NCI-H1930 (cell line): ENCODE data around the gene ZNF358.
A peak's percentile ranks its signal among the peaks of the same experiment; 100 is the strongest.
"Not testable (repeated sequence)": the region's sequence is repeated elsewhere in the genome, so short reads cannot be mapped to it uniquely, and the experiment has no call there.

Experiments
- DNase-seq, 2 experiments: peaks; one replicate each; lab custom pipeline; 2025; lab: John Stamatoyannopoulos, UW

The ZNF358 gene

GRCh38 chr19:7535998-7536695 is 20.2 kb downstream of the ZNF358 start:
- no peak for DNase-seq

GRCh38 chr19:7538990-7539389 is 23.1 kb downstream of the ZNF358 start:
- not testable (repeated sequence) for DNase-seq

- no peak for DNase-seq
These were observed 24.0 kb downstream of the ZNF358 start for GRCh38 chr19:7539827-7540425.

DNA sequence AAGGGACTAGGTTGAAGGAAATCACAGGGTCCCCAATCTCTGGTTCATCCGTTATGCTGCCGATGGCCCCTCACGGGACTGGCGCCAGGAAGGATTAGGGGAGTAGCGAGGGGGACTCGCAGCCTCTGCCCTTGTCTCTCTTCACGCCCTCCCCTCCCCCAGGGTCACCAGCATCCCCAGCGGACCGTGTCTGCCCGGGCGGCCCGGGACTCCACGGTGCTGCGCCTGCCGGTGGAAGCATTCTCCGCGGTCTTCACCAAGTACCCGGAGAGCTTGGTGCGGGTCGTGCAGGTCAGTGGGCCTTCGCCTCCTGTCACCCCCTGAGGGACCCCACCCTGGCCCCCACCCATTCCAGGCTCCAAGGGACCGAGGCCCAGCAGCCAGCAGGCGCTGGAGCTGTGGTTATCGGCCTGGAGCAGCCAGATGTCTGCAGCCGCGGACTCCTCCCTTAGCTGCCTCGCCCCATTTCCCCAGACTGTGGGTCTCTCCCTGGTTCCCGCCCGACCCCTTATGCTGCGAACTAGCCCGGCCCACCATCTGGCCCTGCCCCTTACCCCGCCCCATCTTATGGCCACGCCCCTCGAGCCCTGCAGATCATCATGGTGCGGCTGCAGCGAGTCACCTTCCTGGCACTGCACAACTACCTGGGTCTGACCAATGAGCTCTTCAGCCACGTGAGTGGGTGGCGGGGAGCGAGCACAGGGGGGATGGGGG is 25.0 kb downstream of the ZNF358 start:
- DNase-seq = no peak

GRCh38 chr19:7541475-7541824 is 25.5 kb downstream of the ZNF358 start:
- DNase-seq = no peak

DNA sequence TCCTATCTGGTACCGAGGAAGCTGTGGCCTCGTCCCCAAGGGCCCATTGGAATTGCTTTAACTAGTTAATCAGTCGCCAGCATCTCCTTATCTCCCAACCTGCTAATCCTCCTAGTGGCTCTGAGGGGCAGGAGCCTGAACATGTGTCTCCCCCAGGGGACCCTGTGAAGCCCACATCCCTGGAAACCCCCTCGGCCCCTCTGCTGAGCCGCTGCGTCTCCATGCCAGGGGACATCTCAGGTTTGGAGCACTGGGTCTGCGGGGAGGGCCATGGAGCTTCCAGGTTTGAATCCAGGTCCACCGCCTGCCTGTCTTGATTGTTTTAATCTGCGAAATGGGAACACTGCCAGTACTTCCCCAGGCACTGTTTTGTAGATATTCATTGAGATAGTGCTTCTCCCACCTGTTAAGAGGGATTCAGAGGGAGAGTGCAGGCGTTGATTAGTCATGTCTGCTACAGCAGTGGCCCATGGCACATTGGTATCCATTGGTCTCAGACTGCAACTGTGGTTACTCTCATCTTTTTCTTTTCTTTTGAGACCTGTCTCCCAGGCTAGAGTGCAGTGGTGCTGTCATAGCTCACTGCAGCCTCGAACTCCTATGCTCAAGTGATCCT is 26.0 kb downstream of the ZNF358 start:
- no peak for DNase-seq

DNA sequence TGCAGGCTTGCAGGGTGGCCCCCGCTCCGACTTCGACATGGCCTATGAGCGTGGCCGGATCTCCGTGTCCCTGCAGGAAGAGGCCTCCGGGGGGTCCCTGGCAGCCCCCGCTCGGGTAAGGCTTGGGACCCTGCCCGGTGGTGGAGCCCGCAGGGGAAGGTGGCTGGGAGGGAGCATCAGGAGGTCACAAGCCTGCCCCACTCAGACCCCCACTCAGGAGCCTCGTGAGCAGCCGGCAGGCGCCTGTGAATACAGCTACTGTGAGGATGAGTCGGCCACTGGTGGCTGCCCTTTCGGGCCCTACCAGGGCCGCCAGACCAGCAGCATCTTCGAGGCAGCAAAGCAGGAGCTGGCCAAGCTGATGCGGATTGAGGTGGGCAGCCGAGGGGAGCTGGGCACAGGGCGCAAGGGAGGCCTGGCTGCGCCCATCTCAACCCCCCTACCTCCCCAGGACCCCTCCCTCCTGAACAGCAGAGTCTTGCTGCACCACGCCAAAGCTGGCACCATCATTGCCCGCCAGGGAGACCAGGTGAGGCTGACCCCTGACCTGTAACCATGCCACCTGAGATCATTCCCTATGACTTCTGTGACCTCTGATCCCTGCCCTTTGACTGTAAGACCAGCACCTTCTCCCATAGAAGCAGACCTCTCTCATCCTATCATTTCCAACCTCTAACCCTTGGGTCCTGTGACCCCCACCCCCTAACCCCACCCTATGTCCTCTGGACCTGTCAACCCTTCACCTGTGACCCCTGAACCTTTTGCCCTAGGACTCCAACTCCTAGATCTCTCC is 26.8 kb downstream of the ZNF358 start:
- DNase-seq = no peak

GRCh38 chr19:7544626-7545025 is 28.7 kb downstream of the ZNF358 start:
- DNase-seq = no peak

- DNase-seq = no peak
These were observed 29.4 kb downstream of the ZNF358 start for GRCh38 chr19:7545300-7545699.

DNA sequence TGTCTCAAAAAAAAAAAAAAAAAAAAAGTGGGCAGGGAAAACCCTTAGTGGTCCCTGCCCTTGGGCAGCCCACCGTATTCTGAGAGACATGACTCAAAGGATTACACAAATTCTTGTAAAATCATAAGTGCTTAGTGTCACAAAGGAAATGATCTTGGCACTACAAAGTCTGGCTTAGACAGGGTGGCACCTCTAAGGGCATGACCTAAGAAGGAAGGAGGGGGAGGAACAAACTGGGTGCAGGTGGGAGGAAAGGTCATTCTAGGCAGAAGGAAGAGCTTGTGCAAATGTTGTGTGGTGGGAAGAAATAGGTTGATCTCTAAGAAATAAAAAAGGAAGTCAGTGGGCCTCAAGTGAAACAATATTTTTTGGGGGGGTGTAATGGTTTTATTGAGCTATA is 30.0 kb downstream of the ZNF358 start:
- no peak for DNase-seq

DNA sequence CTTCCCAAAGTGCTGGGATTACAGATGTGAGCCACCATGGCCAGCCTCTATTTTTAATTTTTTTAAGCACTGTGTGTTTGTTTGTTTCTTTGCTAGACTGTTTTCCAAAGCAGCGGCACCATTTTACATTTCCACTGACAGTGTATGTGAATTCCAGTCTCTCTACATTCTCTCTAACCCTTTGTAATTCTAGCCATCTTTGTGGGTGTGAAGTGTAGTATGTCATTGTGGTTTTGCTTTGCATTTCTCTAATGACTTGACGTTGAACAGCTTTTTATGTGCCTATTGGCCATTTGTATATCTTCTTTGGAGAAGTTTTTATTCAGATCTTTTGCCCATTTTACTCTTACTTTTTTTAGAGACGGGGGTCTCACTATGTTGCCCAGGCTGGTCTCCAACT is 31.3 kb downstream of the ZNF358 start:
- no peak for DNase-seq

GRCh38 chr19:7549429-7550148 is 33.7 kb downstream of the ZNF358 start:
- no peak for DNase-seq

DNA sequence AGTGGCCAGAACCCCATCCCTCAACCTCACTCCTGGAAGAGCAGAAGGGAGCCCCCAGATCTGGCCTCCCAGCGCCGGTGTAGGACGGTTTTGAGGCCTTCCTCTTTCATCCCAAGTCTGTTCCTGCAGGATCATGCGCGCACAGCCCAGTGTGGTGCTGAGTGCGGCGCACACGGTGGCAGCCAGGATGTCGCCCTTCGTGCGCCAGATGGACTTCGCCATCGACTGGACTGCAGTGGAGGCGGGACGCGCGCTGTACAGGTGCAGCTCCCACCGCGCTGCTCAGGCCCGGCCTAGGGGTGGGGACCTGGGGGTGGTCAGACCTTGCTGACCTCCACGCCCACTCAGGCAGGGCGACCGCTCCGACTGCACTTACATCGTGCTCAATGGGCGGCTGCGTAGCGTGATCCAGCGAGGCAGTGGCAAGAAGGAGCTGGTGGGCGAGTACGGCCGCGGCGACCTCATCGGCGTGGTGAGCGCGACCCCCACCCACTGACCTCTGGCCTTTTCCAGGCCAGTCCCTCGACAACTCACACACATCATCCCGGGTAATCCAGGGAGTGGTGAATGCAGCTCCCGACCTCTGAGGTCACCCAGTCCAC is 34.4 kb downstream of the ZNF358 start:
- no peak for DNase-seq

GRCh38 chr19:7550987-7551761 is 35.3 kb downstream of the ZNF358 start:
- peak; percentile 83 to 86 for DNase-seq

- no peak for DNase-seq
These were observed 36.9 kb downstream of the ZNF358 start for GRCh38 chr19:7552781-7553180.

DNA sequence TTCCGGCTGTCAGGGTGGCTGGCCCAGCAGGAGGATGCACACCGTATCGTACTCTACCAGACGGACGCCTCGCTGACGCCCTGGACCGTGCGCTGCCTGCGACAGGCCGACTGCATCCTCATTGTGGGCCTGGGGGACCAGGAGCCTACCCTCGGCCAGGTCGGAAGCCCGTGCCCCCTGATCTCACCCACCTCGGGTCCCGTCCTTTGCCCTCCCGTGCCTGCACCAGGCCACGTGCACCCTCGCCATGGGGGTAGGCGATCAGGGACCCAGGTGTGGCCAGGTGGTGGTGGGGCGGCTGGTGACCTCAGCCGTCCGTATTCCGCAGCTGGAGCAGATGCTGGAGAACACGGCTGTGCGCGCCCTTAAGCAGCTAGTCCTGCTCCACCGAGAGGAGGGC is 38.7 kb downstream of the ZNF358 start:
- no peak for DNase-seq

DNA sequence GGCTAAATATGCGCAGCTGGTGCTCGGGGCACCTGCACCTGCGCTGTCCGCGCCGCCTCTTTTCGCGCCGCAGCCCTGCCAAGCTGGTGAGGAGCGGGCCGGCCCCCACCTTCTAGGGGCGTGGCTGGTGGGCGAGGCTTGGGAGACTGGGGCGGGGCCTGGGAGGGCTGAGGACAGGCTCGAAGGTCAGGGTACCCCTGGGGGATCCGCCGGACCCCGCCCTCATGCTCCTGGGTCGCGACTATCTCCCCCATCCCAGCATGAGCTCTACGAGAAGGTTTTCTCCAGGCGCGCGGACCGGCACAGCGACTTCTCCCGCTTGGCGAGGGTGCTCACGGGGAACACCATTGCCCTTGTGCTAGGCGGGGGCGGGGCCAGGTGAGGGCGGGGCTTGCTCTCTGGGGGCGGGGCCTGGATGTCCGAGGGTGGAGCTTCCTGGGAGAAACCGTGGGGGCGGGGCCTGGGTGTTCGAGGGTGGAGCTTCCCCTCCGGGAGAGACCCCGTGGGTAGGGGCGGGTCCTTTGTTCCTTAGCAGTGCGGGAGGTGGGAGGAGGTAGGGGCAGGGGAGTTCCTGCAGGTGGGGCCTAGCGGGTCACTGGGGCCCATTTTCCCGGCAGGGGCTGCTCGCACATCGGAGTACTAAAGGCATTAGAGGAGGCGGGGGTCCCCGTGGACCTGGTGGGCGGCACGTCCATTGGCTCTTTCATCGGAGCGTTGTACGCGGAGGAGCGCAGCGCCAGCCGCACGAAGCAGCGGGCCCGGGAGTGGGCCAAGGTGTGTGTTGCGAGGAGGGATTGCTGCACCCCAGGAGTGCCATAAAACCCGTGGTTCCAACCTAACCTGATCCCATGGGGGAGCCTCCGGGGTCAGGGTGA is 39.3 kb downstream of the ZNF358 start:
- DNase-seq = no peak

- no peak for DNase-seq
These were observed 40.9 kb downstream of the ZNF358 start for GRCh38 chr19:7556696-7557315.

- no peak for DNase-seq
These were observed 42.8 kb downstream of the ZNF358 start for GRCh38 chr19:7558667-7559066.
